Smooth muscle cell of trachea (primary cell): Measurements from ENCODE around the gene DNAH2. TPM values are rescaled to one million over a fixed set of nuclear protein-coding genes. Genes with fewer than 3 reads are reported as not detected.

Source experiments
- total RNA-seq: library from RNA; depleted of rRNA; stranded (reverse); fragments of >200 nt; gene quantifications from 2 replicates; pipeline ENCODE4 v1.2.1, GENCODE V29; 2014

Gene DNAH2, protein sequence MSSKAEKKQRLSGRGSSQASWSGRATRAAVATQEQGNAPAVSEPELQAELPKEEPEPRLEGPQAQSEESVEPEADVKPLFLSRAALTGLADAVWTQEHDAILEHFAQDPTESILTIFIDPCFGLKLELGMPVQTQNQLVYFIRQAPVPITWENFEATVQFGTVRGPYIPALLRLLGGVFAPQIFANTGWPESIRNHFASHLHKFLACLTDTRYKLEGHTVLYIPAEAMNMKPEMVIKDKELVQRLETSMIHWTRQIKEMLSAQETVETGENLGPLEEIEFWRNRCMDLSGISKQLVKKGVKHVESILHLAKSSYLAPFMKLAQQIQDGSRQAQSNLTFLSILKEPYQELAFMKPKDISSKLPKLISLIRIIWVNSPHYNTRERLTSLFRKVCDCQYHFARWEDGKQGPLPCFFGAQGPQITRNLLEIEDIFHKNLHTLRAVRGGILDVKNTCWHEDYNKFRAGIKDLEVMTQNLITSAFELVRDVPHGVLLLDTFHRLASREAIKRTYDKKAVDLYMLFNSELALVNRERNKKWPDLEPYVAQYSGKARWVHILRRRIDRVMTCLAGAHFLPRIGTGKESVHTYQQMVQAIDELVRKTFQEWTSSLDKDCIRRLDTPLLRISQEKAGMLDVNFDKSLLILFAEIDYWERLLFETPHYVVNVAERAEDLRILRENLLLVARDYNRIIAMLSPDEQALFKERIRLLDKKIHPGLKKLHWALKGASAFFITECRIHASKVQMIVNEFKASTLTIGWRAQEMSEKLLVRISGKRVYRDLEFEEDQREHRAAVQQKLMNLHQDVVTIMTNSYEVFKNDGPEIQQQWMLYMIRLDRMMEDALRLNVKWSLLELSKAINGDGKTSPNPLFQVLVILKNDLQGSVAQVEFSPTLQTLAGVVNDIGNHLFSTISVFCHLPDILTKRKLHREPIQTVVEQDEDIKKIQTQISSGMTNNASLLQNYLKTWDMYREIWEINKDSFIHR (N-terminal part only)
- total RNA-seq = 0.17 and 0.29 TPM in 2 replicates

DNA sequence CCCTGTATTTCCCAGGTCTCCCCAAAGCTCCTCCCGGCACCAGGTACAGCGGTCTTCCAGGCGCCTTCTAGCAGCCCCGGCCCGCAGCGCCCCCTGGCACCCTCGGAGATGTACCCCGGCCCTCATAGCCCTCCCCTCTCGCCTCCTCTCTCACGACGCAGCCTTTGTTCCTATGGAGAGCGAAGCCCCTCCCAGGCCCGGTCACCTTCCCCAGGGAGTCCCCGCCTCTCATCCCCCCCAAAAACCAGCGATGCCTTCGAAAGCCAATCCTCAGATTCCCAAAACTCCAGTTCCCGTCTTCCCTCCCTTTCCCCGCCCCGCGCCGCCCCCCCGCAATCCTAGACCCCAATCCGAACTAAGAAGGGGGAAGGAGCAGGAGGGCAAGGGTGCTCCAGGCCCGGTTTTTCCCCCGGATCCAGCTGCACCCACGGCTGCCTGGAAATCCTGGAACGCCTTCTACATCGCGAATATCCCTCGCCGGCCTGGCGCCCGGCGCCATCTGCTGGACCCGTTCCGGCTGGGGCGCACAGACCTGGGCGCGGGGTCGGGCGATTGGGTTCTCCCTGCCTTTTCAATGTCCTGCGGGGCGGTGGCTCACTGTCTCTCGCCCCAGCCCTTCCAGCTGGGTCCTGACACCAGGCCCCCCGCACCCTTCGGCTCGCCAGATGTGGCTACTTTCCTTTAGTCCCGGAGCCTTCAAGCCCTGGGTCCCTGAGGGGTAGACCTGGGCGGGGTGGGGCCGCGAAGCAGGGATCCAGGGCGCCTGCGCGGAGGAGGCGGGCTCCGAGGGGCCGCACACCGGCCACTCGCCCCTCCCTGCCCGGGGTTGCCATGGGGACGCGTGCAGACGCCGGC is at the start of gene DNAH2:
TSS of gene DNAH2 (plus strand) at position 844 of the 855 bp plus-strand sequence. CDS start 1,991 bp downstream, outside the sequence.

DNA sequence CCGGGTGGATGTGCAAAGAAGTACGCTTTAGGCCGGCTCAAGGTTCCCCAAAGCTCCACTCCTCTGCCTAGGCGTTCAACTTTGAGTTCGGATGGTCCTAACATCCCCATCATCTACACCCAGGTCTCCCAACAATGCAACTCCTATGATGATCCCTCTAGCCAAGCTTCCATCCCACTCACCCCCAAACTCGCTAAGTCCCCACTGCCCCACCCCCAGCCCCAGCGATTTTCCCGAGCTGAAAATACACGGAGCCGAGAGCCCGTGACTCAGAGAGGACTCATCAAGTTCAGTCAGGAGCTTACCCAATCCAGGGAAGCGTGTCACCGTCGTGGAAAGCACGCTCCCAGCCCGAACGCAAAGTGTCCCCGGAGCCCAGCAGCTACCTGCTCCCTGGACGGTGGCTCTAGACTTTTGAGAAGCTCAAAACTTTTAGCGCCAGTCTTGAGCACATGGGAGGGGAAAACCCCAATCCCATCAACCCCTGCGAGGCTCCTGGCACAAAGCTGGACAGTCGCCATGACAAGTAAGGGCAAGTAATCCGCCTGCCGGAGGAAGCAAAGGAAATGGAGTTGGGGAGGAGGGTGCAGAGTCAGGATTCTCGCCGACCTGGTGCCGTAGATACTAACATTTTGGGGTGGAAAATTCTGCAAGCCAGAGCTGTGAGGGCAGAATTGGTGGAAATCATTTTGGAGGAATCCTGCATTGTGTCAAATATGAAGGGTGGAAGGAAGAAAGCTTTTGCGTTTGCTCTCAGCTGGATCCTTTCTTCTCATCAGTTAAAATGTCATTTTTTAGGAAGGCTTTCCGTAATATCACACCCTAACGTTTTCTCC is 30.3 kb upstream of the DNAH2 start, which contains the start of gene TP53:
TSS of gene TP53 (minus strand) at position 419 of the 836 bp plus-strand sequence. CDS start 10,896 bp downstream, outside the sequence.

DNA sequence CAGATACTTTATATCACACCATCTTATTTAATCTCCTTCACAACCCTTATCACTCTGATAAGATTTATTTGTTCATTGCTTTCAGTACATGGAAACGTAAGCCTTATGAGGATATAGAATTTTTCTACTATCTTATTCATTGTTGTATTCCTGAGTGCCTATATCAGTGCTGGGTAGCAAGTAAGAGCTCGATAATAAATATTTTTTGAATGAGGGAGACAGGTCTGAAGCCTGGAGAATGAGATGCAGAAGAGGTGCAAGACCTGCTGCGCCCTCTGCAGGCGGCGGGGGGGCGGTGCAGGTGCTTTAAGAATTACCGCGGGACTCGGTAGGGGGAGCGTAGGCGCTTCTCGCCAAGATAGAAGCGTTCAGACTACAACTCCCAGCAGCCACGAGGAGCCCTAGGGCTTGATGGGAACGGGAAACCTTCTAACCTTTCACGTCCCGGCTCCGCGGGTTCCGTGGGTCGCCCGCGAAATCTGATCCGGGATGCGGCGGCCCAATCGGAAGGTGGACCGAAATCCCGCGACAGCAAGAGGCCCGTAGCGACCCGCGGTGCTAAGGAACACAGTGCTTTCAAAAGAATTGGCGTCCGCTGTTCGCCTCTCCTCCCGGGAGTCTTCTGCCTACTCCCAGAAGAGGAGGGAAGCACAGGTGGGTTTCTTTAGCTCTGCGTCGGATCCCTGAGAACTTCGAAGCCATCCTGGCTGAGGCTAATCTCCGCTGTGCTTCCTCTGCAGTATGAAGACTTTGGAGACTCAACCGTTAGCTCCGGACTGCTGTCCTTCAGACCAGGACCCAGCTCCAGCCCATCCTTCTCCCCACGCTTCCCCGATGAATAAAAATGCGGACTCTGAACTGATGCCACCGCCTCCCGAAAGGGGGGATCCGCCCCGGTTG is 29.4 kb upstream of the DNAH2 start, which contains the start of gene WRAP53:
TSS of gene WRAP53 (plus strand) at position 570 of the 900 bp plus-strand sequence. CDS start at position 742, 172 bp downstream.

DNA sequence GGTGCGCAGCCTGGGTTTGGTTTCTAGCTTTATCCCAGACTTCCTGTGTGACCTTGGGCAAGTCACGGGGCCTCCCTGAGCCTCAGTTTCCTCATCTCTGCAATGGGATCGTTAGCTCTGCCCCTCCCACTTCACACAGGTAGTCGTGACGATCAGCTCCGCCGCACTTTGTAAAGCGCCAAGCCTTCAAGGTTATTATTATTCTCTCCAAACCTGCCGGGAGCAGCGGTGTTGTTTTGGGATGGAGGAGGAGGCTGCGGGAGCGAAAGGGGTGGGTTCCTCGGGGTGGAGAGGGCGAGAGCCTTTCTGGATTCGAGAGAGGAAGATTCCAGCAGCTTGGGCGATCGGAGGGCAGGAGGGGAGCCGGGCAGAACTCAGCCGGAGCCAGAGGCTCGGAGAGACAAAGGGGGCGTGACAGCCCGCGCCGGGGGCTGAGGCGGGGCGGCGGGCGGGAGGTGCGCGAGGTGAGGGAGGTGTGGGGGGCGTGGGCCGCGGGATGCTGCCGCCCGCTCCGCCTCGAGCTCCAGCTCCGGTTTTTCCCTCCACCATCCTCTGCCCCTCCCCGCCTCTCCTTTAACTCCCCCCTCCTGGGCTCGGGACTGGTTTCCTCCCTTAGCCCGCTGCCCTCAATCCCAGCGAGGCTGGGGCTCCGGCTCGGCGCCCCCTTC is 12.8 kb upstream of the DNAH2 start, which contains the start of gene EFNB3:
TSS of gene EFNB3 (plus strand) at position 602 of the 668 bp plus-strand sequence. CDS start 397 bp downstream, outside the sequence.

DNA sequence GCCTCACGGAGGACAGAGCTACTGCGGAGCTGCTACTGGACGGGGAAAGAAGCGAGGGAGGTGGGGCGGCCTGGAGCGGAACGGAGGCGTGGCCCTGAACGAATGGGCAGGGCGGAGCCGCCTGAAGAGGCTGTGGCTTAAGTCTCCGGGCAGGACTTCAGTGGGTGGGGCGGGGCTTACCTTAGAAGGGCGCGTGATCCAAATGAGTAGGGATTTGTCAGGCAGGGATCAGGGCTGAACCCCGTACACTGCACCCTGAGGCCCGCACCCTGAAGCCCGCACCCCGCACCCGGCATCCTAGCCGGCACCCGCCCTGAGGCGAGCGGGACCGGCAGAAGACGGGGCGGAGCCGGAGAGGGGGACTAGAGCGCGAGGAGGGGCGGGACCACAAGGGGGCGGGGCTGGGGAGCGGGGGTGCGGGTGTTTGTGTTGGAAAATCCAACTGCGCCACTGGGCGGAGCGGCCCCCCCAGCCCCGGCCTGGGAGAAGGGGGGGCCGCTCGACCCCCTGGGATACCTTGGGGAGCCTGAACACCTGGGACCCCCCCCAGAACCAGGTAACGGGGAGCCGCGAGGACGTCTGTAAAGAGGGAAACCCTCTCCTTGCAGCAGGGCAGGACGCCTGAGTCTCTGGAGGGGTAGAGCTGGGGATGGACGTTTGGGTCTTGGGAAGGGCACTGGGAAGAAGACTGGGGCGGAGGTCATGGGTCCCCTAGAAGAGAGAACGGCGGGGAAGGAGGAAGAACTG is 116.4 kb downstream of the DNAH2 start, which contains the start of gene KDM6B:
TSS of gene KDM6B (plus strand) at position 423 of the 747 bp plus-strand sequence. CDS start 11,338 bp downstream, outside the sequence.

DNA sequence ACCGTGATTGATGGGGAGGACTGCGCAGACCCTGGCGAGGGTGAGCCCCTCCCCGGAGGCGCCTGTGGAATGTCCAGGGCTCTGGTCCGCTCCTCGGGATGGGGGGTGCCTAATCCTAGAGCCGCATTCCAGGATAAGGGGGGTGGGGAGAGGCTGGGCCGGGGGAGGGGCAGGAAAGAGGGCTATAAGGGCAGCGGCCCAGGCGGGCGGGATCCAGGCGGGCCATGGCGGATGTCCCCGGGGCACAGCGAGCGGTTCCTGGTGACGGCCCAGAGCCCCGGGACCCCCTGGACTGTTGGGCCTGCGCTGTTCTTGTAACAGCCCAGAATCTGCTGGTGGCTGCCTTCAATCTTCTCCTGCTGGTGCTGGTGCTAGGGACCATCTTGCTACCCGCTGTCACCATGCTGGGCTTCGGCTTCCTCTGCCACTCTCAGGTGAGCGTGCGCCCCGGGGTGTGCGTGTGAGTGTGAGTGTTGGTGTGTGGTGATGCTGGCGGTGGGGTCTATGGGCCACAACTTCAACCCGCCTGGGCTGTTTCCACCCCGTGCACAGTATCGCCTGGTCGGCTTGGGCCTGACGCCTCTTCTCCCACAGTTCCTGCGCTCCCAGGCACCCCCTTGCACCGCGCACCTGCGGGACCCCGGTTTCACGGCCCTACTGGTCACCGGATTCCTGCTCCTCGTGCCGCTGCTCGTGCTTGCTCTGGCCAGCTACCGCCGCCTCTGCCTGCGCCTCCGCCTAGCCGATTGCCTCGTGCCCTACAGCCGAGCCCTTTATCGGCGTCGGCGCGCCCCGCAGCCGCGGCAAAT is 137.5 kb downstream of the DNAH2 start, which contains the start of gene TMEM88:
TSS of gene TMEM88 (plus strand) at position 216 of the 809 bp plus-strand sequence. CDS start at position 225, 9 bp downstream.

DNA sequence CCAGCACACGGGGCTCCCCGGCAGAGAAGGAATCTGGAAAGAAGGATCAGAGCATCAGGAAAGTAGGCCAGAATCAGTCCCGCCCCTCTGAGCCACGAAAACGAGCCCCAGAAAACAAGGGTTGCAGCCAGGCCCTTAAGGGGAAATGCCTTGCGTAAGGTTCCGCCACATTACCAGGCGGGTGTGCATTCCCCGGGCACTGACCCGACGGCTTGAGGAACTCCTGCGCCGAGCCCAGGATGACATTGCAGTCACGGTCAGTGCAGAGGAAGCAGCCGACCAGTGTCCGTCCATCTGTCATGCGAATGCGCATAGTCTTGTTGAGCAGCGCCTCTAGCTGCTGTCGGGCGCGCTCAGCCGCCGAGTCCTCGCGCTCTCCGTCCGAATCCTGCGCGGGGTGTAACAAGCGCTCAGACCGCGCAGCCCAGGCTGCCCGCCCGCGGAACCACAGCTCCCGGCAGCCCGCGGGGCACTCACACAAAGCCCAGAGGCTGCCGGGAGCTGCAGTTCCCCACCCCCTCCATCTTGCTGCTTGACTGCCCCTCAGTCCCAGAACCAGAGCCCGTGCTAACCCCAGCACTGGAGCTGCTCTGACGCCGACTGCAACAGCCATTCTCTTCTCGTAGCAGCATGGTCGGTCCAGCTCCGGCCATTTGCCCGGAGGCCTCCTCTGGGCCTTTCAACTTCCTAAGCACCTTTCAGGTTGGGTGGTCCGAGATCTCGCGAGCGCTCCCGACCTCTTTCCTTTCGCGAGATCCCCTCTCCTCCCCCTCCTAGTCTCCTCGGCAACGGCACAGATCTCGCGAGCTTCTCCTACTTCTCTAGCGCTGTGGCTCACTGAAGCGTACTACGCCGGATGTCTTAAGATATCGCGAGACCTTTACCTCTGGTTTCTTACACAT is 139.5 kb downstream of the DNAH2 start, which contains the start of gene NAA38:
TSS of gene NAA38 (minus strand) at position 749 of the 902 bp plus-strand sequence. CDS start at position 653, 96 bp downstream.

DNA sequence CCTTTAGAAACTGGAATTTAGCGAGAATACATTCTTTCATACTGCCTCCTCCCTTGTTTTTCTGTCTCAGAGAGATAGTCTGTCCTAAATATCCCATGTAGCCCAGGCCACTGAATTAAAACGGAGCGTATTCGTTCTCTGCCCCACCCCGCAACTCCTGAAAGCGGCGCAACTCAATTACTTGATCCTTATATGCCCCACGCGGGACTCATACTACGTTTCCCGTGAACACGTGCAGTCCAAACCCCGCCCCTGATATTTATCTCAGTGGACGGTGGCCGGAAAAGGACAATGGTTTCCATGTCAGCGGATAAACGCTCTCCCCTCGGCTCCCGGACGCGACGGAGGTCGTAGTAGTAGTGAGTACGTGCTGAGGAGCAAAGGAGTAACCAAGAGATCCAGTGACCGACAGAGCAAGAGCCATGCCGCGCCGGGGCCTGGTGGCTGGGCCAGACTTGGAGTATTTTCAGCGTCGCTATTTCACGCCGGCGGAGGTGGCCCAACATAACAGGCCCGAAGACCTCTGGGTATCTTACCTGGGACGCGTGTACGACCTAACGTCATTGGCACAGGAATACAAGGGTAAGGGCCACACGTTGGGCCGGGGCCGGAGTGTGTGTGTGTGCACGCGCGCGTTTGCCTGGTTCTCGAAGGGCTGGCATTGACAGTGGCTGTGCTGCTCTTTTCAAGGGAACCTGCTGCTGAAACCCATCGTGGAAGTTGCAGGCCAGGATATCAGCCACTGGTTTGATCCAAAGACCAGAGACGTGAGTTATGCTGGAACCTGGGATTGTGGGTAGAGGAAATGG is 140.4 kb downstream of the DNAH2 start, which contains the start of gene CYB5D1:
TSS of gene CYB5D1 (plus strand) at position 291 of the 809 bp plus-strand sequence. CDS start at position 423, 132 bp downstream.

Other genes starting within 250 kb of the DNAH2 start
- gene ZBTB4, start 238.1 kb upstream of the DNAH2 start, total RNA-seq = 27.8 and 44.8 TPM in 2 replicates
- not detected in 2 replicates for gene SLC35G6, start 236.3 kb upstream of the DNAH2 start, total RNA-seq
- 104 and 111 TPM in 2 replicates for gene POLR2A, start 233.4 kb upstream of the DNAH2 start, total RNA-seq
- gene TNFSF12, start 168.7 kb upstream of the DNAH2 start, total RNA-seq = 17.0 and 18.4 TPM in 2 replicates
- 2.0 and 2.2 TPM in 2 replicates for gene TNFSF13, start 159.0 kb upstream of the DNAH2 start, total RNA-seq
- gene SENP3, start 155.8 kb upstream of the DNAH2 start, total RNA-seq = 59.2 and 68.1 TPM in 2 replicates
- 30.4 and 79.9 TPM in 2 replicates for gene CD68, start 138.1 kb upstream of the DNAH2 start, total RNA-seq
- gene MPDU1, start 133.9 kb upstream of the DNAH2 start, total RNA-seq = 94.1 and 137 TPM in 2 replicates
- 0.66 and 0.73 TPM in 2 replicates for gene SOX15, start 127.7 kb upstream of the DNAH2 start, total RNA-seq
- gene FXR2, start 102.8 kb upstream of the DNAH2 start, total RNA-seq = 34.9 and 47.3 TPM in 2 replicates
- 43.8 and 45.5 TPM in 2 replicates for gene SAT2, start 89.9 kb upstream of the DNAH2 start, total RNA-seq
- gene SHBG, start 87.6 kb upstream of the DNAH2 start, total RNA-seq = 0.17 and 0.29 TPM in 2 replicates
- 0.17 TPM in 1 of 2 replicates, not detected in the other for gene ATP1B2, start 66.8 kb upstream of the DNAH2 start, total RNA-seq
- gene TP53, start 30.3 kb upstream of the DNAH2 start, total RNA-seq = 18.3 and 35.4 TPM in 2 replicates
- gene WRAP53, start 29.3 kb upstream of the DNAH2 start, total RNA-seq = 3.6 and 6.4 TPM in 2 replicates
- 0.83 and 1.0 TPM in 2 replicates for gene EFNB3, start 12.5 kb upstream of the DNAH2 start, total RNA-seq
- gene KDM6B, start 116.5 kb downstream of the DNAH2 start, total RNA-seq = 5.1 and 7.1 TPM in 2 replicates
- gene TMEM88, start 137.3 kb downstream of the DNAH2 start, total RNA-seq = 0.17 and 0.44 TPM in 2 replicates
- 51.9 and 73.9 TPM in 2 replicates for gene NAA38, start 139.8 kb downstream of the DNAH2 start, total RNA-seq
- 9.6 and 10.6 TPM in 2 replicates for gene CYB5D1, start 140.3 kb downstream of the DNAH2 start, total RNA-seq
- gene CHD3, start 171.0 kb downstream of the DNAH2 start, total RNA-seq = 105 and 192 TPM in 2 replicates
- 2.8 and 4.6 TPM in 2 replicates for gene RNF227, start 198.5 kb downstream of the DNAH2 start, total RNA-seq
- 0.33 and 0.44 TPM in 2 replicates for gene KCNAB3, start 212.1 kb downstream of the DNAH2 start, total RNA-seq
- 80.2 and 90.3 TPM in 2 replicates for gene TRAPPC1, start 214.2 kb downstream of the DNAH2 start, total RNA-seq
- gene CNTROB, start 214.5 kb downstream of the DNAH2 start, total RNA-seq = 18.5 and 31.7 TPM in 2 replicates